Kidney epithelial cell (primary cell): ENCODE results near the gene ASTE1. TPM values are rescaled to one million over a fixed set of nuclear protein-coding genes. Genes with fewer than 3 reads are reported as not detected.
"Not testable (repeated sequence)": the region's sequence is repeated elsewhere in the genome, so short reads cannot be mapped to it uniquely, and the experiment has no call there.

Source experiments
- DNase-seq: peaks from one replicate; pipeline ENCODE4 v3.0.0-alpha.2; 2010; ENCODE audit warnings: low read depth
- H3K27me3 ChIP-seq: 2 replicates; pipeline ENCODE4 v1.6.0; 2011; ENCODE audit warnings: low read length; ENCODE audit not compliant: control insufficient read depth, insufficient read depth
- H3K36me3 ChIP-seq: 2 replicates; pipeline ENCODE4 v1.5.1; 2011; ENCODE audit warnings: low read length; ENCODE audit not compliant: control insufficient read depth, insufficient read depth
- H3K4me3 ChIP-seq: 2 replicates; pipeline ENCODE4 v1.5.1; 2011; ENCODE audit warnings: low read depth, mild to moderate bottlenecking, control low read depth, low read length
- total RNA-seq: library from RNA; depleted of rRNA; stranded (reverse); fragments of >200 nt; gene quantifications from 2 replicates; pipeline ENCODE4 v1.2.3, GENCODE V29; 2015
- TF ChIP-seq, protein P1 (sequence below): IDR thresholded peaks from 2 replicates; pipeline ENCODE4 v1.5.1; 2011; ENCODE audit warnings: mild to moderate bottlenecking, moderate library complexity, low read length, control low read depth, inconsistent platforms; ENCODE audit not compliant: insufficient read depth, poor library complexity, severe bottlenecking

Gene ASTE1
- total RNA-seq, 1 donor from 2014 or later = 4.1 TPM

DNA sequence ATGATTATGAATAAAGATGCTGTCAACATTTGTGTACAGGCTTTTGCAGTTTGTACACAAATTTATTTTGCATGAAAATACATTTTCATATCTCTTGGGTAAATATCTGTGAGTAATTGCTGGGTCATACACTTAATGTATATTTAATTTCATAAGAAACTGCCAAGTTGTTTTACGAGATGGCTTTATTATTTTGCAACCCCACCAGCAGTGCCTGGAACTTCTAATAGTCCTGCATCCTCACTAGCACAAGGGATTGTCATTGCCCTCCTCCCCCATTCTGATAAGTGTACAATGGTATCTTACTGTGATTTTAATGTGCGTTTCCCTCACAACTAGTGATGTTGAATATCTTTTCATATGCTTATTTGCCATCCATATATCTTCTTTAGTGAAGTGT, 45.2 kb downstream of the ASTE1 start:
- Histone ChIP-seq H3K36me3 (no peaks in the 10 kb centered on the region), H3K4me3 (no peak overlapping the region)
- TF ChIP-seq, protein P1, sequence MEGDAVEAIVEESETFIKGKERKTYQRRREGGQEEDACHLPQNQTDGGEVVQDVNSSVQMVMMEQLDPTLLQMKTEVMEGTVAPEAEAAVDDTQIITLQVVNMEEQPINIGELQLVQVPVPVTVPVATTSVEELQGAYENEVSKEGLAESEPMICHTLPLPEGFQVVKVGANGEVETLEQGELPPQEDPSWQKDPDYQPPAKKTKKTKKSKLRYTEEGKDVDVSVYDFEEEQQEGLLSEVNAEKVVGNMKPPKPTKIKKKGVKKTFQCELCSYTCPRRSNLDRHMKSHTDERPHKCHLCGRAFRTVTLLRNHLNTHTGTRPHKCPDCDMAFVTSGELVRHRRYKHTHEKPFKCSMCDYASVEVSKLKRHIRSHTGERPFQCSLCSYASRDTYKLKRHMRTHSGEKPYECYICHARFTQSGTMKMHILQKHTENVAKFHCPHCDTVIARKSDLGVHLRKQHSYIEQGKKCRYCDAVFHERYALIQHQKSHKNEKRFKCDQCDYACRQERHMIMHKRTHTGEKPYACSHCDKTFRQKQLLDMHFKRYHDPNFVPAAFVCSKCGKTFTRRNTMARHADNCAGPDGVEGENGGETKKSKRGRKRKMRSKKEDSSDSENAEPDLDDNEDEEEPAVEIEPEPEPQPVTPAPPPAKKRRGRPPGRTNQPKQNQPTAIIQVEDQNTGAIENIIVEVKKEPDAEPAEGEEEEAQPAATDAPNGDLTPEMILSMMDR = no peak

DNA sequence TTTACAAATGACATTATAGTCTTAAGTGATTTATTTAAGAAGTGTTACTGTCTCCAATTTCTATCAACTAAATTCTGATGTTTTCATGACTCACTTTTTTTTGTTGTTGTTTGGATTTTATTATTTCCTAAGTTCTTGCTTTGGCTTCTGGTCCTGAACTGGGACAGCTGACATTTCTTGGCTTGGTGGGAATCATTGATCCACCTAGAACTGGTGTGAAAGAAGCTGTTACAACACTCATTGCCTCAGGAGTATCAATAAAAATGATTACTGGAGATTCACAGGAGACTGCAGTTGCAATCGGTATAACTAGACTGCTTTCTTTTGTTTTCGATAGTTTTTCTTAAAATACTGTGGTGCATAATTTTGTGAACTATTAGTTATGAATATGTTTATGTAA, 47.5 kb downstream of the ASTE1 start:
- no peaks in the 10 kb centered on the region for H3K36me3 ChIP-seq
- no peak for DNase-seq
- TF ChIP-seq, protein P1 = no peak
- no peaks in the 10 kb centered on the region for H3K27me3 ChIP-seq
- H3K4me3 ChIP-seq = no peak overlapping the region

More for the DNA sequence above, 45.2 kb downstream of the ASTE1 start:
- no peak for DNase-seq
- no peaks in the 10 kb centered on the region for H3K27me3 ChIP-seq

DNA sequence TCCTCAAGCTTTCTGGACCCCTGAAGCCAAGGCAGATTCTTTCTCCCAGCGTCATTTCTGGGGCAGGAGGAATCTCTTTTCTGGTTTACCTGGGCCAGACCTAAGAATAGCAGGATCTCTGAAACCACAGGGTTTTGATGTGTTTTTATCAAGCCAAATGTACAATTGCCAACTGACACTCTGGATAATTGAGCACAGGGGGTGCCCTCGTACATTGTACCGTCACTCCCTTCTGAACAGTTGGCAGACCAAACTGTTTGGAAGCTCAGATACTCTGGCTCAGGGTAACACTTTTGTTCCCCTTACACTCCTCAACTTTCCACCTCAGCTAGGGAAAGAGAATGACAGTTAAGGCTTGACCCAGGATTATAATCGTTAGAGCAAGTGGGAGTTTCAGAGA, 49.9 kb downstream of the ASTE1 start:
- Histone ChIP-seq H3K36me3 (no peaks in the 10 kb centered on the region), H3K27me3 (no peaks in the 10 kb centered on the region), H3K4me3 (no peak overlapping the region)
- TF ChIP-seq, protein P1 = no peak
- DNase-seq = no peak

DNA sequence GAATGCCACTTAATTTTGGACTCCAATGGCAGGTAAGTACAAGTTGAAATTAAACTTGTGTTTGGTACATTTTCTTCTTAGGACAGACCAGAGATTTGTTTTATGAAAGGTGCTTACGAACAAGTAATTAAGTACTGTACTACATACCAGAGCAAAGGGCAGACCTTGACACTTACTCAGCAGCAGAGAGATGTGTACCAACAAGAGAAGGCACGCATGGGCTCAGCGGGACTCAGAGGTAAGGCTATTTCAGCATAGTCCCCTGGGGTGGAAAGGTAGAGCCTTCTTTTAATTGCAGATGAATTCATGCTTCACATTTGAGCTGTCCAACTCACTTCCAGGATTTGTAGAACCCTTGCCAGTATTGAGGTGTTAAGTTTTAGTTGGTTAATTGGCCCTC, 51.4 kb downstream of the ASTE1 start:
- Histone ChIP-seq H3K27me3 (no peaks in the 10 kb centered on the region), H3K4me3 (no peak overlapping the region), H3K36me3 (no peaks in the 10 kb centered on the region)
- no peak for DNase-seq
- TF ChIP-seq, protein P1 = no peak

DNA sequence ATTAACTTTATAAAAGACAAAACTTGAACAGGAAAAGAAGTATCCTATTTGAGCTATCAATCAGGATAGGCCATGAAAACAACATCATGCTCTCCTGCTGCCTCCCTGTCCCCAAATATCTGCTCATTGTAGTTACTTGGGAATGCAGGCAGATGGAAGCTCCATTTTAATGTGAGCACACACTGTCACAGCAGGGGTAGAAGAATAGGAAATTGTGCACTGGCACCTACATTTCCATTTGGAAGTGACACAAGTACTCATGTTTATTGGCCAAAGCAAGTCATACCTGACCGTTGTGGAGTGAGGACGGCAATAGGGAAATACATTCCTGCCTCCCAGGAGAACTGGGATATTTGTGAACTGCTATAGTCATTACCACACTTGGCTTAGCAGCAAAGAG, 52.4 kb downstream of the ASTE1 start:
- DNase-seq = no peak
- H3K4me3 ChIP-seq = no peak overlapping the region
- no peaks in the 10 kb centered on the region for H3K27me3 ChIP-seq
- H3K36me3 ChIP-seq = no peaks in the 10 kb centered on the region
- TF ChIP-seq, protein P1 = no peak

DNA sequence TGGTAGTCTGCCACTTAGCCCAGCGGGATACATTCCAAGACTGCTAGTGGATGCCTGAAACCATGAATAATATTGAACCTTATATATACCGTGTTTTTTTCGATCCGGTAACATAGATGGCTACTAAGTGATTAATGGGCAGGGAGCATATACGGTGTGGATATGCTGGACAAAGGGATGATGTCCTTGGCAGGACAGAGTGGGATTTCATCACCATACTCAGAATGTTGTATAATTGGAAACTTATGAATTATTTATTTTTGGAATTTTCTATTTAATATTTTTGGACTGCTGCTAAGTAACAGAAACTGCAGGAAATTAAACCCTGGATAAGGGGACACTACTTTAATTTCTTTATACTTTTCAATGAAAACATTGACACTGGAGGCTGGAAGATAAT, 53.2 kb downstream of the ASTE1 start:
- H3K36me3 ChIP-seq = no peaks in the 10 kb centered on the region
- no peak for DNase-seq
- TF ChIP-seq, protein P1 = no peak
- no peak overlapping the region for H3K4me3 ChIP-seq
- H3K27me3 ChIP-seq = no peaks in the 10 kb centered on the region

DNA sequence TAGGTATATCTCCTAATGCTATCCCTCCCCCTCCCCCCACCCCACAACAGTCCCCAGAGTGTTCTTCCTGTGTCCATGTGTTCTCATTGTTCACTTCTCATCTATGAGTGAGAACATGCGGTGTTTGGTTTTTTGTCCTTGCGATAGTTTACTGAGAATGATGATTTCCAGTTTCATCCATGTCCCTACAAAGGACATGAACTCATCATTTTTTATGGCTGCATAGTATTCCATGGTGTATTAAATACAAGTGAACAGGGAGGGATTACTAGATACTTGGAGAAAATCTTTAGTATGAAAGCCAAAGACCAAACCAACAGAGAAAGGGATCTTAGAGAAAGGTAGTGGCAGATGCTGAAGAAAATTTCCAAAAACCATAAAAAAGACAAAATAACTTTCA, 54.0 kb downstream of the ASTE1 start:
- H3K27me3 ChIP-seq, H3K36me3 ChIP-seq, H3K4me3 ChIP-seq, DNase-seq: not testable (repeated sequence)
